Endothelial cell of umbilical vein (primary cell): Measurements from ENCODE around the gene CYP39A1. TPM values are rescaled to one million over a fixed set of nuclear protein-coding genes. Genes with fewer than 3 reads are reported as not detected.

Experiments used
- BruUV-seq: library from RNA; stranded (reverse); fragments of 400-500 nt; replicated peaks from 2 replicates; lab custom pipeline; 2021; lab: Mats Ljungman, UMichigan
- CTCF ChIA-PET: fragments of 300-600, 350-600 bp; sonication (Branson Sonifier 250); formaldehyde crosslinking; loops from one replicate; lab custom pipeline; 2021; ENCODE audit warnings: antibody characterized with exemption, inconsistent platforms; lab: Charles Lee
- POLR2A ChIA-PET: fragments of 300-600, 350-600 bp; sonication (Branson Sonifier 250); formaldehyde crosslinking; loops from one replicate; lab custom pipeline; 2021; ENCODE audit warnings: antibody characterized with exemption, inconsistent platforms; lab: Charles Lee
- DNase-seq: peaks from one replicate; pipeline ENCODE4 v3.0.0-alpha.2; 2011; ENCODE audit warnings: low read depth, low spot score
- FAIRE-seq: peaks from 2 replicates; lab custom pipeline; 2011; peaks lifted over from hg19 to GRCh38; lab: Jason Lieb, UNC
- H2AFZ ChIP-seq: 2 replicates; pipeline ENCODE4 v1.6.0; 2012; ENCODE audit warnings: low read depth, low read length, control low read depth, inconsistent platforms
- H3K27ac ChIP-seq: 2 replicates; pipeline ENCODE4 v1.5.1; 2011; ENCODE audit warnings: low read depth, mild to moderate bottlenecking, control low read depth, low read length, moderate library complexity; ENCODE audit not compliant: insufficient read depth
- H3K27me3 ChIP-seq, 2 experiments: 2 replicates each; pipeline versions ENCODE4 v1.6.0 to v1.6.1; 2011; ENCODE audit warnings: low read length in 2 of 2, mixed read lengths in 1 of 2; ENCODE audit not compliant: control insufficient read depth in 2 of 2, insufficient read depth in 2 of 2
- H3K36me3 ChIP-seq, 2 experiments: 2 replicates in 1 of 2; 3 replicates in 1 of 2; pipeline ENCODE4 v1.5.1; 2011; ENCODE audit warnings: low read length in 2 of 2, mild to moderate bottlenecking in 1 of 2, moderate library complexity in 1 of 2; ENCODE audit not compliant: control insufficient read depth in 2 of 2, insufficient read depth in 2 of 2; ENCODE audit errors: extremely low read depth in 1 of 2
- H3K4me1 ChIP-seq: 3 replicates; pipeline ENCODE4 v1.5.1; 2011; ENCODE audit warnings: mild to moderate bottlenecking, low read length; ENCODE audit not compliant: control insufficient read depth, insufficient read depth; ENCODE audit errors: extremely low read depth
- H3K4me2 ChIP-seq: 2 replicates; pipeline ENCODE4 v1.6.1; 2011; ENCODE audit warnings: low read length, control low read depth, mixed read lengths; ENCODE audit not compliant: insufficient read depth
- H3K4me3 ChIP-seq, 3 experiments: fragments of 200-600 bp in 1 of 3; sonication (generic), shearing (Covaris generic) in 1 of 3; replicated peaks in 1 of 3; 2 replicates each; pipeline ENCODE4 v1.5.1; 2011 to 2016; ENCODE audit warnings: control low read depth in 3 of 3, low read length in 3 of 3, mild to moderate bottlenecking in 2 of 3, inconsistent platforms in 1 of 3, low read depth in 1 of 3, moderate library complexity in 1 of 3; ENCODE audit not compliant: insufficient read depth in 1 of 3
- H3K79me2 ChIP-seq: 2 replicates; pipeline ENCODE4 v1.6.0; 2012; ENCODE audit warnings: low read length, inconsistent platforms; ENCODE audit not compliant: control insufficient read depth, insufficient read depth
- H3K9ac ChIP-seq: replicated peaks from 2 replicates; pipeline ENCODE3; 2011; ENCODE audit warnings: low read length, control low read depth; ENCODE audit not compliant: insufficient read depth; ENCODE audit errors: extremely low read depth
- H3K9me1 ChIP-seq: replicated peaks from 3 replicates; pipeline ENCODE4 v1.6.0; 2011; ENCODE audit warnings: mild to moderate bottlenecking, low read length; ENCODE audit not compliant: control insufficient read depth, insufficient read depth; ENCODE audit errors: extremely low read depth
- H3K9me3 ChIP-seq: replicated peaks from 2 replicates; pipeline ENCODE4 v1.5.1; 2012; ENCODE audit warnings: low read length, inconsistent platforms; ENCODE audit not compliant: control insufficient read depth, insufficient read depth
- H4K20me1 ChIP-seq: replicated peaks from 2 replicates; pipeline ENCODE3; 2011; ENCODE audit warnings: mild to moderate bottlenecking, low read length; ENCODE audit not compliant: control insufficient read depth, insufficient read depth; ENCODE audit errors: extremely low read depth
- CTCF ChIP-seq, 2 donors: IDR thresholded peaks; 1 replicate in 1 of 2; 2 replicates in 1 of 2; pipeline ENCODE4 v1.5.1; 2011; ENCODE audit warnings: low read length in 2 of 2, mild to moderate bottlenecking in 2 of 2, moderate library complexity in 2 of 2, control low read depth in 1 of 2, inconsistent platforms in 1 of 2, low read depth in 1 of 2; ENCODE audit not compliant: insufficient read depth in 1 of 2; ENCODE audit errors: extremely low read depth in 1 of 2
- EZH2 ChIP-seq: IDR thresholded peaks from 2 replicates; pipeline ENCODE4 v1.6.1; 2012; ENCODE audit warnings: borderline replicate concordance, low read depth, mild to moderate bottlenecking, moderate library complexity, low read length, inconsistent platforms; ENCODE audit not compliant: severe bottlenecking
- FOS ChIP-seq: IDR thresholded peaks from 2 replicates; pipeline ENCODE4 v1.6.1; 2011; ENCODE audit warnings: mild to moderate bottlenecking, low read length, moderate library complexity, borderline replicate concordance; ENCODE audit not compliant: insufficient read depth
- GATA2 ChIP-seq: IDR thresholded peaks from 2 replicates; pipeline ENCODE4 v1.7.0; 2011; ENCODE audit warnings: low read depth, mild to moderate bottlenecking, moderate library complexity, mixed read lengths, low read length; ENCODE audit not compliant: insufficient read length, insufficient read depth
- JUN ChIP-seq: IDR thresholded peaks from 2 replicates; pipeline ENCODE4 v1.6.1; 2011; ENCODE audit warnings: borderline replicate concordance, low read depth; ENCODE audit not compliant: insufficient read length, insufficient read depth
- MAX ChIP-seq: IDR thresholded peaks from 2 replicates; pipeline ENCODE4 v1.6.1; 2011; ENCODE audit not compliant: insufficient read depth, insufficient read length
- MYC ChIP-seq: IDR thresholded peaks from one replicate; pipeline ENCODE4 v1.6.1; 2011; ENCODE audit warnings: mild to moderate bottlenecking, low read depth, low read length
- POLR2A ChIP-seq: IDR thresholded peaks from 2 replicates; pipeline ENCODE4 v1.6.1; 2012; ENCODE audit warnings: low read depth, mild to moderate bottlenecking, control low read depth, low read length
- POLR2AphosphoS5 ChIP-seq: IDR thresholded peaks from 2 replicates; pipeline ENCODE4 v1.6.1; 2012; ENCODE audit warnings: low read depth, mild to moderate bottlenecking, control low read depth, low read length, moderate library complexity; ENCODE audit not compliant: insufficient read depth
- dilution Hi-C: fragments of 300-500 bp; cut with MboI; formaldehyde crosslinking; loops from one replicate; pipeline ENCODE4 v1.15.0; 2019; ENCODE audit warnings: low sequenced_read_pairs; ENCODE audit not compliant: extremely low pct_ligation_motif_present
- intact Hi-C: fragments of 100-400 bp; cut with micrococcal nuclease; formaldehyde crosslinking; loops from one replicate; pipeline ENCODE4 v1.10.0; 2022
- polyA plus RNA-seq, 4 experiments: library from polyadenylated mRNA; depleted of rRNA in 3 of 4; stranded (reverse) in 3 of 4; unstranded in 1 of 4; fragments of >200 nt; gene quantifications; 2 replicates each; pipeline versions ENCODE4 v1.2.1 to v1.2.3, GENCODE V29; 2011 to 2012; ENCODE audit warnings: missing spikeins in 1 of 4
- total RNA-seq: library from RNA; stranded (reverse); gene quantifications from 2 replicates; pipeline ENCODE4 v1.2.3, GENCODE V29; 2021

CYP39A1 gene
- total and polyA plus RNA-seq, 2 donors (not counting 3 experiments of a cell fraction or from before 2014, with no cell fraction given): not detected

DNA sequence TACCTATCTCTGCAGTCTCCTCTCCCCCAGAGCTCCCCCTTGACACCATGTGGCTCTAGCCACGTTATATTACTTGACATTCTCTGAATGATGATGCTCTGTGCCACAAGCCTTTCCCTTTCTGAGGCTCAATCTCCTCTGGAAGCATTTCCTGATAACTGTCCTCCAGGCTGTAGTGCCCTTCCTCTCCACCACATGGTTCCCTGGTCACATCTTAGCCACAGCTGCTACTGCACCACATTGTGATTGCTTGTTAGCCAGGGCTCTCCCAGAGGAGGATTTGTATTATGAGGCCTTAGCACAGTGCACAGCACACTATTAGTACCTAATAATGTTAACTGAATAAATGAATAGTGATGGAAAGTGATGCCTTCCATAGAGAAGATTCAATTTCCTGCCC, 97.5 kb downstream of the CYP39A1 start:
- FAIRE-seq: no peak
- POLR2A ChIA-PET: no interaction called here
- intact Hi-C loops: no loop called here

DNA sequence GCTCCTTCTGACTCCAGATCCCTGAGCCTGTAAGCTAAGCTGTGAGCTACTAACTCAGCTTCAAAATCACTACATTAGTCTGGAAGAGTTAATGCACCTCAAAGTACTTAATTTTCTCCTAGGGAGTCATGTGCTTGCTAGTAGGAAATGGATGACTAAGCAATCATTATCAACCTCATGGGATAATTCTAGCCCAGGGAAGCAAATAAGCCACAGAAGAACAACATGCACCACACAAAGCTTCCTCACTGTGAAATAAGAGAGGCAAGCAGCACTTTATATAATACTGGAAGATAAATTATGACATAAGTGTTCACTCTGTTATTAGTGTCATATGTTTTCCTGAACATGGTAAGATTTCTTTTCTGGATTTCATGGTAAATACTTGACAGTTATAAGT, 103.5 kb downstream of the CYP39A1 start:
- TF ChIP-seq FOS: no peak
- TF ChIP-seq EZH2: no peak
- TF ChIP-seq GATA2: no peak
- no peak for TF ChIP-seq MYC
- TF ChIP-seq JUN: no peak
- no peak for TF ChIP-seq CTCF (IDR thresholded peaks at IDR 0.05; ENCODE audit: extremely low read depth in 1 of 2, insufficient read depth in 1 of 2, low read depth in 1 of 2, low read length in 2 of 2)
- TF ChIP-seq MAX: no peak
- TF ChIP-seq POLR2AphosphoS5: no peak
- TF ChIP-seq POLR2A: no peak
- FAIRE-seq: no peak
- no TSS peak for BruUV-seq

More for the DNA sequence above, 97.5 kb downstream of the CYP39A1 start:
- no peak for DNase-seq
- Histone ChIP-seq H3K9me3 (no peaks in the 10 kb centered on the region), H3K4me3 (no peak overlapping the region), H3K4me2 (no peak overlapping the region), H3K79me2 (no peaks in the 10 kb centered on the region), H3K36me3 (no peaks in the 10 kb centered on the region), H2AFZ (no peak overlapping the region), H3K4me1 (no peaks in the 10 kb centered on the region), H3K9ac (no peak overlapping the region), H3K27me3 (no peaks in the 10 kb centered on the region), H4K20me1 (no peaks in the 10 kb centered on the region), H3K9me1 (no peaks in the 10 kb centered on the region), H3K27ac (no peak overlapping the region)
- no TSS peak for BruUV-seq
- dilution Hi-C loops: no loop called here
- no peak for TF ChIP-seq GATA2
- no peak for TF ChIP-seq JUN
- TF ChIP-seq POLR2A: no peak
- no peak for TF ChIP-seq MYC
- CTCF ChIA-PET: no interaction called here

More for the DNA sequence above, 103.5 kb downstream of the CYP39A1 start:
- Histone ChIP-seq H3K36me3 (no peaks in the 10 kb centered on the region), H4K20me1 (no peaks in the 10 kb centered on the region), H3K4me1 (no peaks in the 10 kb centered on the region), H3K79me2 (no peaks in the 10 kb centered on the region), H3K9me3 (no peaks in the 10 kb centered on the region), H3K9me1 (peaks cover 2% of the 10 kb centered on the region), H2AFZ (no peak overlapping the region), H3K4me3 (no peak overlapping the region), H3K27ac (no peak overlapping the region), H3K4me2 (no peak overlapping the region), H3K9ac (no peak overlapping the region), H3K27me3 (no peaks in the 10 kb centered on the region)
- ChIA-PET CTCF (no interaction called here), POLR2A (no interaction called here)
- intact Hi-C loops: no loop called here
- dilution Hi-C loops: no loop called here
- DNase-seq: no peak
